ENCODE measurements around the gene IL17B. TPM values are rescaled to one million over a fixed set of nuclear protein-coding genes. Genes with fewer than 3 reads are reported as not detected.

The IL17B gene
- total and polyA plus RNA-seq, 7 donors, result 0.82 to 9.6 (median 4.8) TPM; not detected in 2

DNA sequence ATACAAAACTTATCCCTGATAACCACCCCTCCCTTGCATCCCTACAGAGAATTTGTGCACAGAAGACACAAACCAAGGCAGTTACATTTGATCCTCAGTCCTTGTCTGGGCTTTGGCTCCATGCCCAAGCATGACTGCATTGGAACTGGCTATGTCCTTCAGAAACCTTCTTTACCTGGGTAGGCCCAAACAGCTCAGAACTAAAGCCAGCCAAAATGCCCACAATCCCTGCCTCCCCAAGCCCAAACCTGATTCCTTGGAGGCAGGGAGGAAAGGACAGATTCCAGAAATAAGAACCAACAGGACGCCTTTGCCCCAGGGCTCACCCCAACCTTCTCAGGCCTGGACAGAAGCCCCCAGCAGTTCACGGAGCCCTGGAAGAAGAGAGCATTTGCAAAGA lies 8.2 kb downstream of the IL17B start:
- DNase-seq, result no peak
- intact Hi-C loops (cut with DNase I), result no loop called here
- H3K4me3 ChIP-seq, result no peak overlapping the region
- no peaks in the 10 kb centered on the region for H3K36me3 ChIP-seq
- H3K27ac ChIP-seq, result peak overlapping the region; percentile 41 to 80 (median 72)
- WGBS, 2 donors, result 69 to 81% methylated on average over 2 of the region's 2 CpGs
- TF ChIP-seq, protein P1, sequence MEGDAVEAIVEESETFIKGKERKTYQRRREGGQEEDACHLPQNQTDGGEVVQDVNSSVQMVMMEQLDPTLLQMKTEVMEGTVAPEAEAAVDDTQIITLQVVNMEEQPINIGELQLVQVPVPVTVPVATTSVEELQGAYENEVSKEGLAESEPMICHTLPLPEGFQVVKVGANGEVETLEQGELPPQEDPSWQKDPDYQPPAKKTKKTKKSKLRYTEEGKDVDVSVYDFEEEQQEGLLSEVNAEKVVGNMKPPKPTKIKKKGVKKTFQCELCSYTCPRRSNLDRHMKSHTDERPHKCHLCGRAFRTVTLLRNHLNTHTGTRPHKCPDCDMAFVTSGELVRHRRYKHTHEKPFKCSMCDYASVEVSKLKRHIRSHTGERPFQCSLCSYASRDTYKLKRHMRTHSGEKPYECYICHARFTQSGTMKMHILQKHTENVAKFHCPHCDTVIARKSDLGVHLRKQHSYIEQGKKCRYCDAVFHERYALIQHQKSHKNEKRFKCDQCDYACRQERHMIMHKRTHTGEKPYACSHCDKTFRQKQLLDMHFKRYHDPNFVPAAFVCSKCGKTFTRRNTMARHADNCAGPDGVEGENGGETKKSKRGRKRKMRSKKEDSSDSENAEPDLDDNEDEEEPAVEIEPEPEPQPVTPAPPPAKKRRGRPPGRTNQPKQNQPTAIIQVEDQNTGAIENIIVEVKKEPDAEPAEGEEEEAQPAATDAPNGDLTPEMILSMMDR (IDR thresholded peaks at IDR 0.05), result no peak
- no peak for TF ChIP-seq POLR2A (IDR thresholded peaks at IDR 0.05)
- TF ChIP-seq POLR2AphosphoS5 (IDR thresholded peaks at IDR 0.05), result no peak
- TF ChIP-seq EP300 (IDR thresholded peaks at IDR 0.05), result no peak
- H3K9me3 ChIP-seq, result no peaks in the 10 kb centered on the region
- H3K4me1 ChIP-seq, result peaks cover 0 to 45% (median 40%) of the 10 kb centered on the region in 4 donors
- no peaks in the 10 kb centered on the region for H3K27me3 ChIP-seq

DNA sequence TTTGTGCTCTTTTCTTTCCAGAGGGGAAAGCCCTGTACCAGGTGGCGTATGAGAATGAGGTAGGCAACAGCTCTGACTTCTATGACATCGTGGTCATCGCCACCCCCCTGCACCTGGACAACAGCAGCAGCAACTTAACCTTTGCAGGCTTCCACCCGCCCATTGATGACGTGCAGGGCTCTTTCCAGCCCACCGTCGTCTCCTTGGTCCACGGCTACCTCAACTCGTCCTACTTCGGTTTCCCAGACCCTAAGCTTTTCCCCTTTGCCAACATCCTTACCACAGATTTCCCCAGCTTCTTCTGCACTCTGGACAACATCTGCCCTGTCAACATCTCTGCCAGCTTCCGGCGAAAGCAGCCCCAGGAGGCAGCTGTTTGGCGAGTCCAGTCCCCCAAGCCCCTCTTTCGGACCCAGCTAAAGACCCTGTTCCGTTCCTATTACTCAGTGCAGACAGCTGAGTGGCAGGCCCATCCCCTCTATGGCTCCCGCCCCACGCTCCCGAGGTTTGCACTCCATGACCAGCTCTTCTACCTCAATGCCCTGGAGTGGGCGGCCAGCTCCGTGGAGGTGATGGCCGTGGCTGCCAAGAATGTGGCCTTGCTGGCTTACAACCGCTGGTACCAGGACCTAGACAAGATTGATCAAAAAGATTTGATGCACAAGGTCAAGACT lies 11.0 kb downstream of the IL17B start:
- H3K9me3 ChIP-seq, result no peaks in the 10 kb centered on the region
- intact Hi-C loops (cut with DNase I), result loop anchor here (5.0 kb wide), 2 partner anchors 51 to 194 kb away; no protein-coding TSS in a partner anchor
- H3K4me3 ChIP-seq, result peak overlapping the region in 2 of 4 donors; percentile 15 to 20
- H3K36me3 ChIP-seq, result no peaks in the 10 kb centered on the region
- TF ChIP-seq, protein P1 (IDR thresholded peaks at IDR 0.05), result no peak
- TF ChIP-seq POLR2AphosphoS5 (IDR thresholded peaks at IDR 0.05) (no peak), POLR2A (IDR thresholded peaks at IDR 0.05) (no peak), EP300 (IDR thresholded peaks at IDR 0.05) (no peak)
- peaks cover 0 to 44% (median 40%) of the 10 kb centered on the region in 4 donors for H3K4me1 ChIP-seq
- DNase-seq, result no peak
- H3K27ac ChIP-seq, result peak overlapping the region; percentile 59 to 80 (median 69)
- H3K27me3 ChIP-seq, result no peaks in the 10 kb centered on the region
- 94 to 95% methylated on average over 22 of the region's 22 CpGs for WGBS, 2 donors

DNA sequence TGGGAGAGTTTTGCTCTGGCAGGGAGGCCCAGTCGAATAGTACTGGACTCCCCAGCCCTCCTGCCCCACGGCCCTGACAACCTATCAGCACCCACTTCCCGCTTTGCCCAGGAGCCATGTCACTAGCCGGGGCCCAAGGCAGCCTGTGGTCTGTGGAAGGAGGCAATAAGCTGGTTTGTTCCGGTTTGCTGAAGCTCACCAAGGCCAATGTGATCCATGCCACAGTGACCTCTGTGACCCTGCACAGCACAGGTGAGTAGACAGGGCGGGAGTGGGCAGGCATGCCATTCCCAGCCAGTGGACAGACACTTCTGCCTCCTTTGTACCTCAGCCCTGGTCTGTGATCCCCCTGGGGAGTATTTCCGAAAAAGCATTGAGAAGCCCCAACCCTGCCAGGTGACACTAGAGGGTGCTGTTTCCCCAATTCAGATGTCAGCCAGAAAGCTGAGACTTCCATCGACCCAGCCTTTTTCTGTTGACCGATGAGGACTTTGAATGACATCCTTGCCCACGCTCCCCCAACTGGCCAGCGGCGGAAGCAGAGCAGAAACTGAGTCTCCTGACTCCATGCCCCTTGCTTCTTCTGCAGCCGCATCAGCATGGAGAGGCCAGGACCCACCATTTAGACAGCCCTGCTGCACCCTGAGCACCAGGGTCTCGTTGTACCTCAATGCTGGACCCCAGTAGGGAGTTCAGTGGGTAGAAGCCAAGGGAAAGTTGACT lies 11.7 kb downstream of the IL17B start:
- H3K27ac ChIP-seq, result peak overlapping the region; percentile 59 to 80 (median 69)
- TF ChIP-seq EP300 (IDR thresholded peaks at IDR 0.05) (no peak), POLR2A (IDR thresholded peaks at IDR 0.05) (no peak), POLR2AphosphoS5 (IDR thresholded peaks at IDR 0.05) (peak in 1 of 4 donors; percentile 41)
- TF ChIP-seq, protein P1 (IDR thresholded peaks at IDR 0.05), result peak; percentile 61 to 82 (median 70)
- H3K4me1 ChIP-seq, result peaks cover 0 to 37% (median 36%) of the 10 kb centered on the region in 4 donors
- no peaks in the 10 kb centered on the region for H3K27me3 ChIP-seq
- peak overlapping the region in 2 of 4 donors; percentile 15 to 20 for H3K4me3 ChIP-seq
- H3K36me3 ChIP-seq, result no peaks in the 10 kb centered on the region
- WGBS, 2 donors, result 49 to 56% methylated on average over 14 of the region's 14 CpGs
- no peaks in the 10 kb centered on the region for H3K9me3 ChIP-seq
- intact Hi-C loops (cut with DNase I), result loop anchor here (5.0 kb wide), 2 partner anchors 50 to 195 kb away; no protein-coding TSS in a partner anchor
- peak; percentile 84 for DNase-seq

DNA sequence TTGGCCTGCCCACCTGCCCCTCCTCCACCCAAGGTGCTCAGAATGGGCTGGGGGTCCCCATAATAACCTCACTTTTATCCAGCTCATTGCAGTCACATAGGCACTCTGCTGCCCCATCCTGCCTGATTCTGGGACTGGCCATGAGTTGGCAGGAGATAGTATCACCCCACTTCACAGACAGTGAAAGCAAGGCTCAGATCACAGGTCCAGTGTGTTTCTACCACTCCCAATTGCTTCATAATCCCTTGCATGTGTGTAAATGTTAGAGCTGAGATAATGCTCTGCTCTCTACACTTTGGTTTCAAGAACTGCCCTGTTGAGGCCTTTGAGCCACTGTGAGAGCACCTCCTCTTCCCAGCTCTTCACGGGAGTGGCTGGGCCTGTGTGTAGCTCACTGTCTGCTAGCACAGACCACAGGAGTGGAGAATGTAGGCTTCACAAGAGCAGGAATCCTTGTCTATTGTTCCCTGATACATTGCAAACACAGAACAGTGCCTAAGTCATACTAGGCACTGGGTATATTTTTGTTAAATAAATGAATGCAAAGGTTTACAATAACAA lies 12.8 kb downstream of the IL17B start:
- H3K36me3 ChIP-seq, result no peaks in the 10 kb centered on the region
- intact Hi-C loops (cut with DNase I), result loop anchor here (5.0 kb wide), 2 partner anchors 49 to 196 kb away; no protein-coding TSS in a partner anchor
- H3K4me3 ChIP-seq, result no peak overlapping the region
- H3K27me3 ChIP-seq, result no peaks in the 10 kb centered on the region
- H3K4me1 ChIP-seq, result peaks cover 0 to 25% (median 24%) of the 10 kb centered on the region in 4 donors
- no peak for DNase-seq
- TF ChIP-seq EP300 (IDR thresholded peaks at IDR 0.05) (no peak), POLR2AphosphoS5 (IDR thresholded peaks at IDR 0.05) (no peak)
- TF ChIP-seq, protein P1 (IDR thresholded peaks at IDR 0.05), result no peak
- no peaks in the 10 kb centered on the region for H3K9me3 ChIP-seq
- 86 to 89% methylated on average over 1 of the region's 1 CpG for WGBS, 2 donors
- no peak overlapping the region for H3K27ac ChIP-seq
